HG02610 (cell line): Measurements from ENCODE around the gene CELSR3.

Experiments used
- ATAC-seq: cut with Tn5 transposase; IDR thresholded peaks from one replicate; pipeline ENCODE4 v1.9.1; 2021; ENCODE audit warnings: mild to moderate bottlenecking, moderate library complexity; ENCODE audit not compliant: unreplicated experiment

Gene CELSR3

DNA sequence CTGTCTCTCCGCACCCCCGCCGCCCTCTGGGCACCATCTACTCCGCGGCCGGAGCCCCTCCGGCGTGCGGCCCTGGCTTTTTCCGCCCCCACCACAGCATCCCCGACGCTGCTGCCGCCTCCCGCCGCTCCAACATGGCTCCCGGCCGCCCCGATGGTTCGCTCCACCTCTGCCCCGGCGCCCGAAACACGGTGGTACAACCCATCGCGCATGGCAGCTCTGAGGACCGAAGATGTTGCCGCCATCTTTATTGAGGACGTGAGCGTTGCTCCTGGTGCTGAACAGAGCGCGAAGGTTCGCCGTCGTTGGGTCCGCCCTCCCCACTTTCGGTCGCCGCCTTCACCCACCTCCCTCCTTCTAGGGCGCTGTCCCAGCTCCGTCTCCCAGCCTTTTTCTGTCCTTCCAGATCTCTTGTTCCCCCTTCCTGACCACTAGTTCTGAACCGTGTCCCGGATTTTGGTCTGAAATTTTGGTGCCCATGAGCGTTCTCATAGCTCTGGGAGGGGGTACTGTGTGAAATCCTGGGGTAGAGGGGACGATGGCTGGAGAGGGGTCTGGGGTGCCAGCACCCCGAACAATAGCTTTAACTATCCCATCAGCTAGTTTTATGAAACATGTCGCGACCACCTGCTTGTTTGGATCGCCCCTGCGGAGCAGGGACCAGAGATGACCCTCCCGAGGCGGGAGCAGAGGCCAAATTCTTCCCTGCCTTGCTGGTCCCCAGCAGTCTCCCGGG lies at the start of gene CELSR3:
Gene CELSR3 (minus strand): TSS at position 134 of the 736 bp plus-strand sequence. CDS start 252 bp downstream, outside the sequence.
- ATAC-seq: no peak

- no peak for ATAC-seq
These were observed 49.0 kb upstream of the CELSR3 start for GRCh38 chr3:48711727-48712126.

GRCh38 chr3:48709051-48709461 lies 46.4 kb upstream of the CELSR3 start:
- no peak for ATAC-seq

DNA sequence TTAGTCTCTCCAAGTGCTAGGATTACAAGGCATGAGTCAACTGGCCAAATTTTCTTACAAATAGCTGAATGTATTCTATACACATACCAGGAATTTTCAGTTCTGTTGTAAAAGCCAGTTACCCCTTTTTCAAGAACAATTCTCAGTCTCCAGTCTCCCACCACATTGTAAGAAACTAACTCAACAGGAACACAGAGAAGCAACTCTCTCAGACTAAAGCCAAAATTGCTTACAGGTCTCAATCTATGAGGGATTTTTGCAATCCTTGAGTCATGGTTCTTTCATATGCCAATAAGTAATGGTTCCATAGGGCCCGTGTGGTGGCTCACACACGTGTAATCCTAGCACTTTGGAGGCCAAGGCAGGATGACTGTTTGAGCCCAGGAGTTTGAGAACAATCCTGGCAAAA lies 45.8 kb upstream of the CELSR3 start:
- ATAC-seq: no peak

DNA sequence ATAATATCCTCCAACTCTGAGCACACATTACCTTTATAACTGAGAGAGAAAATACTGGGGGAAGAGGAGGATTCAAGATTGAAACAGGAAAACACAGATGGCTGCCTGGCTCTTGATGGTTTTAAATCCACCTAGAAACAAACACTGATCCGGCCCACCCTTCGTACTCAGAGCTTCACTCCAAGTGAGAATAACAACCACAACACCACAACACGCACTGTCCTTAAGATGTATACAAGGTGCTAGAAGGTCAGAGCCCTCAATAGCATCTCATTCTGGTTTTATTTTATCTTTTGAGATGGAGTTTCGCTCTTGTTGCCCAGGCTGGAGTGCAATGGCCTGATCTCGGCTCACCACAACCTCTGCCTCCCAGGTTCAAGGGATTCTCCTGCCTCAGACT lies 44.5 kb upstream of the CELSR3 start:
- no peak for ATAC-seq

DNA sequence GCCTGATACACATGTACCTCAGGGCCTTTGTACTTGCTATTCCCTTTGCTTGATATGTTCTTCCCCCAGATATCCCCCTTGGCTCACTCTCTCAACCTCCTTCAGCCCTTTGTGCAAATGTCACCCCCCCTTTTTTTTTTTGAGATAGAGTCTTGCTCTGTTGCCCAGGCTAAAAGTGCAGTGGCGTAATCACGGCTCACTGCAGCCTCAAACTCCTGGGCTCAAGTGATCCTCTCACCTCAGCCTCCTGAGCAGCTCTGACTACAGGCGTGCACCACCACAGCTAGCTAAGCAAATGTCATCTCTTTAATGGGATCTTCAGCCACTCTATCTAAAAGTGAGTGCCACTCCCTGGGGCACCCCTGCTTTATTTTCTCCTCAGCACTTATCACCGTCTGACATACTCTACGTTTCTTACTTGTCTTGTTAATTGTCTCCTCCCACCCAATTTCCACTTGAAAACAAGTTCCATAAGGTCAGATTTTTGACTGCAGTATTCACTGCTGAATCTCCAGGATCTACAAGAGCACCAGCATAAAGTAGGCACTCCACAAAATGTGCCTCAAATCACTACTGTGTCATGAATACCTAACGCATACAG lies 39.7 kb upstream of the CELSR3 start:
- ATAC-seq: no peak

GRCh38 chr3:48700731-48701405 lies 38.2 kb upstream of the CELSR3 start:
- ATAC-seq: no peak

DNA sequence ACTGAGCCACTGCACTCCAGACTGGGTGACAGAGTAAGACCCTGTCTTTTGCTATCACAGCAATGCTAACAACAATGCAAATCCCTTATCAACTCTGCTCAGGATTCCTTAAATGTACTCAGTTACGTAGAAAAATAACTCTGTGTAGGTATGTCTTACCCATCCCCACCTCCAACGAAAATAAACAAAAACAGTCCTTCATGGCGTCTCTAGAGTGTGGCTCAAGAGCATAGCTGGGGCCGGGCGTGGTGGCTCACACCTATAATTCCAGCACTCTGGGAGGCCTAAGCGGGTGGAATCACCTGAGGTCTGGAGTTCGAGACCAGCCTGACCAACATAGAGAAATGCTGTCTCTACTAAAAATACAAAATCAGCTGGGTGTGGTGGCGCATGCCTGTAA lies 36.2 kb upstream of the CELSR3 start:
- no peak for ATAC-seq

GRCh38 chr3:48697952-48698351 lies 35.3 kb upstream of the CELSR3 start:
- no peak for ATAC-seq

DNA sequence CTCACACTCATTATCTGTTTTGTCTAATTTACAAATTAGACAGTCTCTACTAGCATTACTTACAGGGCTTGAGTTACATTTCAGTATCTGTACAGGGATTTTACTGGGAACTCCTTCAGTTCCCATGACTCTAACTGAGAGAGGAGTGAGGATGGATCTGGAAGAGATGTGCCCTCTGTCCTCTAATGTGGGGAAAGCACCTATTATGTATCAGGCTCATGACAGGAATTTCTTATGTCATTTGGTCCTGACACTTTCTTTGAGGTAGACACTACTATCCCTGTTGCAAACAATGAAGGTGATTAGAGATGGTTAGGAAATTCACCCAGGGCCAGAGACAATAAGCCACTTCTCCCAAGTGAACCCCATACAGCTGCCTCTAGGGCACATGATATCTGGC lies 33.9 kb upstream of the CELSR3 start:
- no peak for ATAC-seq

- ATAC-seq: no peak
These were observed 33.5 kb upstream of the CELSR3 start for GRCh38 chr3:48696156-48696555.

DNA sequence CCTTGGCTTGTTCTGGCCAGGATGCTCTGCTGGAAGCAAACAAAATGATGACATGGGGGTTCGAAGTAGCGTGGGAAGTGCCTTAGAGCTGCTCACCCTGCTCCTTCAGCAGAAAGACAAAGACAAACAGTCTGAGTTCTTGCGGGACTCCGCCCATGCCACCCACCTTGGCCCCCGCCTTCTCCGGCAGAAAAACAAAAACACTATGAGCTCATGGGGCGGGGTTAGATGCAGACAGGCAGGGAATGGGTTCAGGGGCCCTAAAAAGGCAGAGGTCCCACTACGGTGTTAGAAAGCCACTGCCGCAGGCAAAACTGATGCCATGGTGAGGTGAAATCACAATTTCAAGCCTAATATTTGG lies 32.7 kb upstream of the CELSR3 start:
- no peak for ATAC-seq

- no peak for ATAC-seq
These were observed 32.1 kb upstream of the CELSR3 start for GRCh38 chr3:48694610-48695392.

DNA sequence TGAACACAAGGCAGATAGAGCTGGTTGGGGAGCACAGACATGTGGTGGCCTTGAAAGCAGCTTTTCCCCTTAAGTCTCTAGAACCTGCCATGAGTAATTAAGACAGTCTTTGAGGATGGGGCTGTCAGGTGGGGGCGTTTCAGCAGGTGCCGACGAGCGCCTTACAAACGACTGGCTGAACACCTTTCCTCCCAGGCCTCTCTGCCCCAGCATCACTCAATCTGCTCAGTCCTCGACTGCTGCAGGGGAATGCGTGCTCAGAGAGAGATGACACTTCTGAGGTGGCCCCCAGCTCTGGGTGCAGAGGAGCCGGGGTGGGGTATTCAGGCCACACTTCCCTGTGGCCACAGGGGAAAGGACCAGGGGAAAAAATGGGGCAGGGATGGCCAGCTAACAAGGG lies 31.1 kb upstream of the CELSR3 start:
- ATAC-seq: no peak

- ATAC-seq: no peak
These were observed 29.9 kb upstream of the CELSR3 start for GRCh38 chr3:48692551-48692950.

GRCh38 chr3:48690846-48691458 lies 28.3 kb upstream of the CELSR3 start:
- no peak for ATAC-seq

- no peak for ATAC-seq
These were observed 26.7 kb upstream of the CELSR3 start for GRCh38 chr3:48689384-48689783.

DNA sequence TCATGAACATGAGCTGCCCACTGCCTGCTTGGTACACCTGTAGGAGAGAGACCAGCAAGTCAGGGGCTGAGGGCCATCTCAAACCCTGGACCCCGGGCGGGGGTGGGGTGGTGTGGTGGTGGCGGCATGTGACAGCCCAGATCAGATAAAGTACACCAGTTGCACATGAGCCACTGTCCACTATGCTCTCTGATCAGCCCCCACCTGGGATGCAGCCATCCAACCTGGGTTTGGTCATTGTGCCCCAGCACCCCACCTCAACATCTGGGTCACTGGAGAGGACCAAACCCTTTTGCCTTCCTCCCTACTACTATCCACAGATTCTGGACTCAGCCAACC lies 26.0 kb upstream of the CELSR3 start:
- ATAC-seq: no peak

DNA sequence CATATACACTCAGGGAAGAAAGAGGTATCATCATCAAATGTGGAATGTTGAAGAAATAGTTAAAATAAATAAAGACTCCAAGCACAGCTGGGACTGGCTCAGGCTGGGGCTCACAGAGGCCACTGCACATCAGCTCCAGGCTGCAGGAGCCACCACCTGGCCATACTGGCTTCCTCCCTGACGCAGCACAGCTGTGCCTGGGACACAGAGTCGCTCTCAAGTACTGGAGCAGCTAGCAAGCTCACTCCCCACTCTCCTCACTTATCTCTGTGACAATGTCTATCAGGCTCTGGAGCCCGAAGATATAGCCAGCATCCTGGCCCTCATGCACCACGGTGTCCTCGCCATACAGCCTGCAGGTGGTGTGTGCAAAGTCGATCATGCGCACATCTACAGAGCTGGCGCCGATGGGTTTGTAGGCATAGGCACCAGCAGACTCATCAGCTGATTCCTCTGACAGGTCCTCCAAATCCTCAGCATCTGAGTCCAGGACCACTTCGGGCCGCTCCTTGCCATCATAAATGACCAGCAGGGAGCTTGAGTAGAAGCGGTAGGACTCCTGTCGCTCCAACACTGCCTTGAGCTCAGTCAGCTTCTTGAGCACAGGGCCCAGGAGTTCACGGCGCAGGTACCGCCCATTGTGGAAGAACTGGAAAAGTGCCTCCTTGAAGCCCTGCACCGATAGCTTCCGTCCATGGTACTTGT lies 25.5 kb upstream of the CELSR3 start:
- no peak for ATAC-seq

DNA sequence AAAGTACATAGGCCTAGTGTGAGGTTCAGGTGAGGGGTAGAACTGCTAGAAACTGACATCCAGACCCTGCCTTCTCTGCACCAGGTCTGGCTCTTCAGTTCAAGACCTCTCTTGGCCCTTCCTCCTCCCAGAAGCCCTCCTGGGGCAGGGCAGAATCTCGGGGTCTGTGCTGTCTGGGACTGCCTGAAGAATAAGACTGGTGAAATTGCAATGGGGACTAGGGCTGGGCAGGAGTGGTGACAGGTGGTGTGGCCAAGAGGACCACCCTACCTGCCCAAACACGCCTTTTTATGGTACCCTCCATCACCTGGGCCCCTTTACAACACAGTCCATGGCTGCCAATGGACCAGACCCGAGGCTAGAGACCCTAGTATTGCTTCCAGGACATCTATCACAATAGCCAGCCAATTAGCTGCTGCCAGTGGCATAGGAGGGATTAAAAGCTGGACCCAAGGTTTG lies 24.6 kb upstream of the CELSR3 start:
- no peak for ATAC-seq
